GM12873 (cell line): ENCODE data around the gene RPL5.

Experiments used
- TF ChIP-seq, protein P1 (sequence below): IDR thresholded peaks from 2 replicates; pipeline ENCODE4 v1.5.1; 2012; ENCODE audit warnings: low read depth, mild to moderate bottlenecking, moderate library complexity, low read length, control low read depth; ENCODE audit not compliant: insufficient read depth; ENCODE audit errors: missing control alignments

RPL5 gene

DNA sequence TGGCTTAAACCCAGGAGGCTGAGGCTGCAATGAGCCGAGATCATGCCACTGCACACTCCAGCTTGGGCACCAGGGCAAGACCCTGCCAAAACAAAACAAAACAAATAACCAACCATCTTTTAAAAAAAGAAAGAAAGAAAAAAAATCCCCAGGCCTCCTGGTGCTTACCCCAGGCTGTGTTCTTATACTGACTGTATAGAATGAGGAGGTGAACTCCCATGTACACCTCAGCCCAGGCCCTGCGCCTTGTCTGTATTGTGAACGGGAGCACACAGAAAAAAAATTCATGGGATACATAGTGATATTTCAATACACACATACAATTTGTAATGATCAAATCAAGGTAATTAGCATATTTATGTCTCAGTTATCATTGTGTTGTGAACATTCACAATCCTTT, 14.1 kb downstream of the RPL5 start:
- TF ChIP-seq, protein P1, sequence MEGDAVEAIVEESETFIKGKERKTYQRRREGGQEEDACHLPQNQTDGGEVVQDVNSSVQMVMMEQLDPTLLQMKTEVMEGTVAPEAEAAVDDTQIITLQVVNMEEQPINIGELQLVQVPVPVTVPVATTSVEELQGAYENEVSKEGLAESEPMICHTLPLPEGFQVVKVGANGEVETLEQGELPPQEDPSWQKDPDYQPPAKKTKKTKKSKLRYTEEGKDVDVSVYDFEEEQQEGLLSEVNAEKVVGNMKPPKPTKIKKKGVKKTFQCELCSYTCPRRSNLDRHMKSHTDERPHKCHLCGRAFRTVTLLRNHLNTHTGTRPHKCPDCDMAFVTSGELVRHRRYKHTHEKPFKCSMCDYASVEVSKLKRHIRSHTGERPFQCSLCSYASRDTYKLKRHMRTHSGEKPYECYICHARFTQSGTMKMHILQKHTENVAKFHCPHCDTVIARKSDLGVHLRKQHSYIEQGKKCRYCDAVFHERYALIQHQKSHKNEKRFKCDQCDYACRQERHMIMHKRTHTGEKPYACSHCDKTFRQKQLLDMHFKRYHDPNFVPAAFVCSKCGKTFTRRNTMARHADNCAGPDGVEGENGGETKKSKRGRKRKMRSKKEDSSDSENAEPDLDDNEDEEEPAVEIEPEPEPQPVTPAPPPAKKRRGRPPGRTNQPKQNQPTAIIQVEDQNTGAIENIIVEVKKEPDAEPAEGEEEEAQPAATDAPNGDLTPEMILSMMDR = no peak

GRCh38 chr1:92848201-92848600, 16.4 kb downstream of the RPL5 start:
- TF ChIP-seq, protein P1 = no peak

DNA sequence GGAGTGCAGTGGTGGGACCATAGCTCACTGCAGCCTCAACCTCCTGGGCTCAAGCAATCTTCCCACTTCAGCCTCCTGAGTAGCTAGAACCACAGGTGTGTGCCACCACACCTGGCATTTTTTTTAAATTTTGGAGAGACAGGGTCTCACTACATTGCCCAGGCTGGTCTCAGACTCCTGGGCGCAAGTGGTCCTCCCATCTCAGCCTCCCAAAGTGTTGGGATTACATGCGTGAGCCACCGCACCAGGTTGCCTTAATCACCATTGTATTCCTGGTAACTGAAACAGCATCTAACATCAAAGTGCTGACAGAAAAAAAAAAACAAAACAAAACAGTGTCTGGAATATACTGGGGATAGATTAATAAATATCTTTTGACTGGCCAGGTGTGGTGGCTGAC, 18.2 kb downstream of the RPL5 start:
- TF ChIP-seq, protein P1 = no peak

DNA sequence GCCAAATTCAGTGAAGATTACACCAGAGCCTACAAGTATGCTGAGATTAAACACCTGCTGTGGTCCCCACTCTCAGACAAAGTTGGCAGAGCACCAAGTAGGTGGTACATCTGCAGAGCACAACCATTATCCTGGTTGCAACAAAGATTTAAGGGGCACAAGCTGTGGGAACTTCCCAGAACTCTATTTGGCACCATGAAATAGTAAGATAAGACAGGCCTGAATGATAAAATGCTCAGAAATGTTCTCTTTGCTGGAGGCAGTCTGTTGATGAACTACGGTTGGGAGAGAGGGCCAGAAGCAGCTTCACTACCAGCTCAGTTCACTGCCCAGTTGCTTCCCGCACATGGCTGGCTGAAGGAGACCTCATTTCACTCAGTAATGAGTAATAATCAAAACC, 19.9 kb downstream of the RPL5 start:
- TF ChIP-seq, protein P1 = no peak

GRCh38 chr1:92853299-92853698, 21.5 kb downstream of the RPL5 start:
- TF ChIP-seq, protein P1 = no peak

DNA sequence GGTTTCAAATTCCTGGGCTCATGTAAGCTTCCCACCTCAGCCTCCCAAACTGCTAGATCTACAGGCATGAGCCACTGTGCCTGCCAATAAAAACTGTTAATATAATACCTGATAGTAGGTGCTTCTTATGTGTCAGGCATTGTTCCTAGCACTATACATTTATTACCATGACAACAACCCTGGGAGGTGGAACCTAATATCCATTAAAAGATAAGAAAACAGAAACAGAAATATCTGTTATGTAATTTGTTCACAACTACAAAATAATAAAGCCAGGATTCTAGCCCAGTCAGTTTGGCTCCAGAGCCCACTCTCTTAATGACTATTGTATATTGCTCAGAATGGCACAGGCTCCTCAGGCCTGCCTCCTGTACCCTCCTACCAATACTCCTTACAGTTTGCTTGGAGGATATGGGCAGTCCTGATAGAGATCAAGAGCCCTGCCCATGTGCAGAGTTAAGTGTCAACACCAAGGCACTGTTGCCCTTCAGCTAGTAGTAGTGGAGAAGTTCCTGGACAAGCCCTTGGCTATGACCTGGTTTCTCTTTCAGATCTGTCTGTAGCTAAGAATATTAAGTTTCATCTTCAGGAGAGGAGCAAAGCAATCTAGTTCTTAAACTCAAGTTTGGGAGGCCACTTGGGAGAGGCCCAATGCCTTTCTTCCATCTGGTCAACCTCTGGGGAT, 22.4 kb downstream of the RPL5 start:
- TF ChIP-seq, protein P1 = no peak

- TF ChIP-seq, protein P1 = no peak
Measured at GRCh38 chr1:92855236-92855635, 23.4 kb downstream of the RPL5 start.
